Measurements from ENCODE around the gene PSMD13.
"Not testable (repeated sequence)": the region's sequence is repeated elsewhere in the genome, so short reads cannot be mapped to it uniquely, and the experiment has no call there.

The PSMD13 gene

GRCh38 chr11:217704-218103 lies 19.1 kb upstream of the PSMD13 start:
- DNase-seq (ENCODE audit: low spot score), result no peak

GRCh38 chr11:218815-219593 lies 17.8 kb upstream of the PSMD13 start:
- no peak for DNase-seq (ENCODE audit: low spot score)

- DNase-seq (ENCODE audit: low spot score), result not testable (repeated sequence)
Measured at GRCh38 chr11:220641-221215, 16.0 kb upstream of the PSMD13 start.

- DNase-seq (ENCODE audit: low spot score), result no peak
Measured at GRCh38 chr11:221539-221938, 15.2 kb upstream of the PSMD13 start.

GRCh38 chr11:221998-222789 lies 14.6 kb upstream of the PSMD13 start:
- no peak for DNase-seq (ENCODE audit: low spot score)

GRCh38 chr11:223026-223789 lies 13.6 kb upstream of the PSMD13 start:
- DNase-seq (ENCODE audit: low spot score), result no peak

GRCh38 chr11:223884-224283 lies 12.9 kb upstream of the PSMD13 start:
- DNase-seq (ENCODE audit: low spot score), result no peak

GRCh38 chr11:224424-224823 lies 12.4 kb upstream of the PSMD13 start:
- DNase-seq (ENCODE audit: low spot score), result no peak

GRCh38 chr11:225734-226453 lies 10.9 kb upstream of the PSMD13 start:
- no peak for DNase-seq (ENCODE audit: low spot score)

- no peak for DNase-seq (ENCODE audit: low spot score)
Measured at GRCh38 chr11:227824-228379, 8.9 kb upstream of the PSMD13 start.

- no peak for DNase-seq (ENCODE audit: low spot score)
Measured at GRCh38 chr11:230431-230830, 6.3 kb upstream of the PSMD13 start.

- DNase-seq (ENCODE audit: low spot score), result no peak
Measured at GRCh38 chr11:232783-233565, 3.8 kb upstream of the PSMD13 start.

GRCh38 chr11:235180-235579 lies 1.6 kb upstream of the PSMD13 start:
- no peak for DNase-seq (ENCODE audit: low spot score)

GRCh38 chr11:235609-235996 lies 1.2 kb upstream of the PSMD13 start:
- DNase-seq (ENCODE audit: low spot score), result no peak

GRCh38 chr11:235997-236773 lies 591 bp upstream of the PSMD13 start, which contains the start of gene SIRT3:
Gene SIRT3 (minus strand): TSS chr11:236342. CDS start chr11:236328, 14 bp downstream.
- peak; percentile 81 for DNase-seq (ENCODE audit: low spot score)

- not testable (repeated sequence) for DNase-seq (ENCODE audit: low spot score)
Measured at GRCh38 chr11:238346-238745, 1.6 kb downstream of the PSMD13 start.

GRCh38 chr11:240315-240714 lies 3.5 kb downstream of the PSMD13 start:
- DNase-seq (ENCODE audit: low spot score), result no peak

- DNase-seq (ENCODE audit: low spot score), result no peak
Measured at GRCh38 chr11:241634-242033, 4.9 kb downstream of the PSMD13 start.

- no peak for DNase-seq (ENCODE audit: low spot score)
Measured at GRCh38 chr11:244376-244775, 7.6 kb downstream of the PSMD13 start.
